NCI-H1436 treated with DMSO at 0.1 percent for 48 hours (cell line): Measurements from ENCODE around the gene ACSS1.

Experiments
- DNase-seq: peaks from one replicate; lab custom pipeline; 2025; lab: John Stamatoyannopoulos, UW

Gene ACSS1

DNA sequence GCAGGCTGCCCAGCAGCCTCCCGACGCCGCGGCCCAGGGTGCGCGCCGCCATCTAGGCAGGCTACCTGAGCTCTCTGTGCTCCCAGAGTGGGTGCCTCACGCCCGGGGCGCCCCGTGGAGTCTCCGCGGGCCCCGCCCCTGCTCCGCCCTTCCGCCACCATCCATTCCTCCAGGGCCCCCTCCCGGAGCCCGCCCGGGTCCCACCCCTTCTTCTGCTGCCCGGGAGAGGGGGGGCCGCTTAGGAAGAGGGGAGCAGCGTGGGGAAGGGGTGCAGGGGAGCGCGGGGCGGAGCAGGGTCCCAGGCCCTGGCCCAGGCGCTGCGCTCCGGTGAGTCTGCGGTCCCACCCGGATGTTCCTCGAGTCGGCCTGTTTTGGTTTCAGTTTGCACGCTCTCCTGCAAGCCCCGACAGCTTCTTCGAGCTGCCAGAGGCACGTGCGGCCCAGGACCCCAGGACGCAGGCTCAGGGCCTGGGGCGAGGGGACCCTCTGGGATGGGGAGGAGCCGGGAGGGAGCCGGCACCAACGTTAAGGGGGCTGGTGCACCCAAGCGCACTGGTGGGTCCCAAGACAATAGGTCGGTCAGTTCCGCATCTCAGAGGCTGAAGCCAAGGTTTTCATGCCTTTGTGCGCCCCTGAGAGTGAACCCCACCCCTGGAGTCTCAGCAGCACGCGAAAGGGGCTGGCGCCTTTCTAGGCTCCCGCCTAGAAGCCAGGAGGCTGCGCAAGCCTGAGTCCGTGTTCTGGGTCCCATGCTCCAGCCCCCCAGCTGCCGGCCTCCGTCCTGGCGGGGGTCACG is at the start of gene ACSS1:
Gene ACSS1 (minus strand): TSS at position 89 of the 796 bp plus-strand sequence. CDS start 37 bp downstream, at position 52.
- no peak for DNase-seq

DNA sequence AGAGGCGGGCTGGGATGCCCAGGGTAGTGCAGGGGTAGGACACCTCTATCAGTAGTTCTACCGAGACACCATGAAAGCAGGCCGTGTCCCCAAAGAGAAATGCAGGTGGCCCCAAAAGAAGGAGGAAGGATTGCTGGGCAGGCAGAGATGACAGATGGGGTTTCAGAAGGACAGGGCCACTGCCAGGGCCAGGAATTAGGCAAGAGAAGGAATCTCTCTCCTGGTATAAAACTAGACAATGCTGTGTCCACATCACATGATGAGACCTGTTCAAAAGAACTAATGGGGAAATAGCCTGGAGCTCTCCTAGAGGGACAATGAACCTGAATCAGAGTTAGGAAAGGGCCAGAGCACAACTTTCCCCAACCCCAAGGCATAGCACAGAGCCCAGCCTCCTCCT is 45.6 kb upstream of the ACSS1 start:
- DNase-seq = no peak

DNA sequence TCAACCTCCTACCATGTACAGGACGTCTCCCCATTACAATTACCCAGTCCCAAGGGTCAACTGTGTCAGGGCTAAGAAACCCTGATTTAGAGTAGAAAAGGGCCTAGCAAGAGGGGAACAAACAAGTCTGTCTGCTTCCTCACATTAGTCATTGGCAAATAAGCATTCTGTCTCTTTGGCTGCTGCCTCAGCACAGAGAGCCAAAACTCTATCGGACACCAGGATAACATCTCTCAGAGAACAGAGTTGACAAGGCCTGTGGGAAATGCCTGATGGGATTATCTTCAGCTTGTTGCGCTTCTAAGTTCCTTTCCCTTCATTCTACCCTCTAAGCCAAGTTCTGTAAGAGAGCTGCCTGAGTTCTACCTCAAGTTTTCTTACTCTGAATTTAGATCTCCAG is 43.0 kb upstream of the ACSS1 start:
- DNase-seq = no peak

DNA sequence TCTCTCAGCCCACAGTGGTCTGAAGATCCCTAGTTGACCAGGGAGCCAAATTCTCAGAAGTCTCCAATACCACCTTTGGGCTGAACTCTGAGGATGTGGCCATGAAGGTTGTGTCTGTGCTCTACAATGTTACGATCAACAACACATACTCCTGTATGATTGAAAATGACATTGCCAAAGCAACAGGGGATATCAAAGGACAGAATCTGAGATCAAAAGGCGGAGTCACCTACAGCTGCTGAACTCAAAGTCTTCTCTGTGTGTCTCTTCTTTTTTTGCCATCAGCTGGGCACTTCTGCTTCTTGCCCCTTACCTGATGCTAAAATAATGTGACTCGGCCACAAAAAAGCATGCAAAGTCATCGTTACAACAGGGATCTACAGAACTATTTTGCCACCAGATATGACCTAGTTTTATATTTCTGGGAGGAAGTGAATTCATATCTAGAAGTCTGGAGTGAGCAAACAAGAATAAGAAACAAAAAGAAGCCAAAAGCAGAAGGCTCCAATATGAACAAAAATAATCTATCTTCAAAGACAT is 41.7 kb upstream of the ACSS1 start:
- DNase-seq = no peak

DNA sequence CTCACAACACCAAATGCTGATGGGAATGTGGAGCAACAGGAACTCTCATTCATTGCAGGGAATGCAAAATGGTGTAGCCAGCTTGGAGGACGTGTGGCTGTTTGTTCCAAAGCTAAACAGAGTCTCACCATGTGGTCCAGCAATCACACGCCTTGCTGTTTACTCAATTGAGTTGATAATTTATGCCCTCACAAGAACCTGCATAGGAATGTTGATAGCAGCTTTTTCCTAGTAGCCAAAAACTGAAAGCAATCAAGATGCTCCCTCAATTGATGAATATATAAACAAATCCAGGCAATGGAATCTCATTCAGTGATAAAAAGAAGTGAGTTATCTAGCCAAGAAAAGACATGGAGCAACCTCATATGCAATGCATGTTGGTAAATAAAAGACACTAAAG is 39.6 kb upstream of the ACSS1 start:
- DNase-seq = no peak

DNA sequence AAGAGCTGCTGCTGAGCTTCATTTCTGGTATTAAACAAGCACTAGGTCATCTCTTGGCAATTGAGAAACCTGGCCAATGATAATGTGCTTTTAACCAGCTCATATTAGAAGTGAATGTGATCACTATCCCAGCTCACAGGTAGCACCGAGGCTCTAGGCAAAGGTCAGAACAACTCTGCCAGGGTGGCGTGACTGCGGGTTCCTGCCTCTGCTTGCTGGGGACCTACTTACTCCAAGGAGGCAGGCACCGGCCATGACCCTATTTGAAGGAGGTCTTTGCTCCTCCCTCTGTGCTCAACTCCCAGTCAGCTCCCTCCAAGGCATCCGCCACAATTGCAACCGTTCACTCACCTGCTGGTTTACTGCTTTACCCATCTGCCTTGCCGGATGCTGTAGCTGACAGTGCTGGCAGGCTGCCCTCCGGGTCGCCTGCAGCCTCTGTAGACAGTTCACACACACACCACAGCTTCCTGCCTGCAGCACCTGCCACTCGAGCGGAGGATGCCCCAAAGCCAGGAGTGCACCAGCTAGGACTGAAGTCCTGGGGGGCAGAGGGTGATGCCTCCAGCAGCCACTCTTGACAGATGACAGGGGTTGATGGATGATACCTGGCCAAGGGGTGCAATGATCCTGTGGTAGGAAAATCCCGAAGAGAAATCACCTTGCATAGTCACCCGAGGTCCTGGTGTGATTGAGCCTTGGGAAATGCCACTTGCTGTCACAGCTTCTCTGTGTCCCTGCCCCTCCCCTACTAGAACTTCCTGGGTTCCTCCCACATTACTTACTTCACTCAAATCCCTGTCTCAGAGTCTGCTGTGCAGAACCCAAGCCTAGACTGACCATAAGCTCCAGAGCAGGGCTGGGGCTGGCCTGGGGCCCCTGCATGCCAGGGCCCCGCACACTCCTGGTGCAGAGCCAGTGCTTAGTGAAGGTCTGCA is 32.8 kb upstream of the ACSS1 start:
- DNase-seq = no peak

DNA sequence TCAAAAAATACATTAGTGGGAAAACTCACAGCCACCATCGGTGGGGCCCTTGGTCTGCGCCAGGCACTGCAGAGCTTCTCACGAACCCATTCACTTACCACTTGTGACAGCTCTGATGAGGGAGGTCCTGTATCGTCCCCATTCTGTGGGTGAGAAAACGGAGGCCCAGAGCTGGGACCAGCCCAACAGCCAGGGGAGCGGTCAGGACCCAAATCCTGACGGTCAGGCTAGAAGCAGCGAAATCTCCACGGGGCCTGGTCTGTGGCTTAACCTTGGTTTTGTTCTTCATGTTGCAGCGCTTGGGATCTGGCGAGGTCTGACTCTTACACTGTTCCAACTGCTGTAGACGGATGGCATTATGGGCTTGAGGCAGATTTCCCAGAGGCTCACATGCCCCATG is 31.7 kb upstream of the ACSS1 start:
- no peak for DNase-seq

DNA sequence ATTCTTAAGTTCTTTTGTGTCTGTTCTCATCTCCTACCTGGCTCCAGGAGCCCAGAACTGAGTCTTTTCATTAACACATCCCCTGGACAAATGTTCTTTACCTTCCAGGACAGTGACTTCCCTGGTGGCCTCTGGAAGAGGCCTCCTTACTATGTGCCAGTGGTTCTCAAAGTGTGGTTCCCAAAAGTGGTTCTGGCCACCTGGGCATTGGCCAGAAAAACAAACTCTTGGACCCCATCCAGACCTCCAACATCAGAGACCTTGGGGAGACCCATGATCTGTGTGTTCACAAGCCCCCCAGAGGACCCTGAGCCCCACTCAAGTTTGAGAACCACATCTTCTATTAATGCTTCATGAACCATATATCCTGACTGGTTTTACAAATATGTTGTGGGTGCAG is 31.2 kb upstream of the ACSS1 start:
- DNase-seq = no peak

DNA sequence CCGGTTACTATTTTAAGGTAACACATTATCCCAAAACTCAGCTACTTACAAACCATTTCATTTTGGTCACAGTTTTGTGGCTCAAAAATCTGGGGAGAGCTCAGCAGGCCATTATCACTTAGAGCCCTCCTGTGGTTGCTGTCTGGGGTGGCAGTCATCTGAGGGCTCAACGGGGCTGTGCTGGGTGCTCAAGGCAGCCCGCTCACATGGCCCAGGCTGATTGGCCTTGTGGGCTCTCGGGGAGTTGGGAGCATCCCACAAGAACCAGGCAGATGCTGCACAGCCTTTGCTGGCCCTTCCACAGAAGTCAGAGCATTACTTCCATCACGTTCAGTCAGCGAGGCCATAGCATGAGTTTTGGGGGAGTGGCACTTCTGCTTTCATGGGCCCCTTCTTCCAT is 30.3 kb upstream of the ACSS1 start:
- no peak for DNase-seq

DNA sequence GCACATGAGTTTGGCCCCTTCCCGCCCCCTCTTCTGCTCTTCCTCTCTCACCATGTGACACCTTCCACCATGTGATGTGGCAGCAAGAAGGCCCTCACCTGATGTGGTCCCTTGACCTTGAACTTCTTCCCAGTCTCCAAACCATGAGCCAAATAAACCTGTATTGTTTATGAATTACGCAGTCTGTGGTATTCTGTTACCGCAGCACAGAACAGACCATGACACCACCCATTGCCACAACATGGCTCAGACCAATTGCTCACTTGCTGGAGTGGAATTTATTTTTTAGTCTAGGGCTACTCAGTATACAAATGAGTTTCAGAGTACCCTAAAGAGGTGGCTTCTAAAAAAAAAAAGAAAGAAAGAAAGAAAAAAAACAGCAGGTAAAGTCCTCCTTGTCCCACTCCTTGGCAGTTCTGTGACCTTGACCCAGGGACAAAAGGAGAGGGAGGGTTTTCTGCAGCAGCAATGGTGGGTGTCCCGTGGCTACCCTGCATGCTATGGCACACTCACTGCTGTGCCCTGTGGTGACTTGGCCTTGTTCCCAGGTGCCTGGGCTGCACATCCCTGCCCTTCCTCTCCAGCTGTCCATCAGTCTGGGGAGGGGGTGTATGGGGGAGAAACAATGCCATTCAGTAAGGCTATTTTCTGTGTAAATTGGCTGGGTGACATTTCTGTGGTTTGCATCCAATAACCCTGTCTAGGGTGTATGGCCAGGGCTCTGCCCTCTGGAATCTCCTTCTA is 29.4 kb upstream of the ACSS1 start:
- no peak for DNase-seq

DNA sequence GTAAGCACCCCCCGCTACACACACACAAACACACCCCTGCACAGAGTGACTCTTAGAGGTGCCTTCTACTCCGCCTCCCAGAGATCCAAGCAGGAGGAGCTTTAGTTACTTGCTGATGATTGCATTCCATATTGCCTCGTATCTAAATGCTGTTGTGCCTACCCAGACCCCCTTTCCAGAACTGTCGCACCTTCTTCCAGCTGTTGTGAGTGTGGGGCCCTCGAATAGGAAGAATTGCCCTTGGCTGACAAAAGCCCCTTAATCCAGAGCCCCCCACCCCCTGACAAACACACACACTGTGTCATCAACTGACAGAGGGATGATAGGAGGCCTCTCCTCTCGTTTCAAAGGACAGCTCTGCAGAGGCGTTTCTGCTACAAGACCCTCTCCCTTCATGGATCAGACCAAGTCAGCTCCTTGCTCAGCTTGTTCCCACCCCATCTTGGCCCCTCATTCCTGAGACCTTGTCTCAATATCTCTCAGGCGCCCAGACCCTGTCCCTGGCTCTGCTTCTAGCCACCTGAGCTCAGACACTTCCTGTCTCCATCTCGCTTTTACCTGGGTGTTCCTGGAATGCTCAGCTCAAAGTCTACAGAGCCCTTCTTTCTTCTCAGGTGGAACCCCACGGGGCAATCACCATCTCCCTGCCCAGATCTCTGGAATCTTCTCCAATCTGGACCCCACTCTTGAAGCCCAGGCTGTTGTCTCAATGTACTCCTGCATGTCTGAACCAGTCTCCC is 28.0 kb upstream of the ACSS1 start:
- no peak for DNase-seq

DNA sequence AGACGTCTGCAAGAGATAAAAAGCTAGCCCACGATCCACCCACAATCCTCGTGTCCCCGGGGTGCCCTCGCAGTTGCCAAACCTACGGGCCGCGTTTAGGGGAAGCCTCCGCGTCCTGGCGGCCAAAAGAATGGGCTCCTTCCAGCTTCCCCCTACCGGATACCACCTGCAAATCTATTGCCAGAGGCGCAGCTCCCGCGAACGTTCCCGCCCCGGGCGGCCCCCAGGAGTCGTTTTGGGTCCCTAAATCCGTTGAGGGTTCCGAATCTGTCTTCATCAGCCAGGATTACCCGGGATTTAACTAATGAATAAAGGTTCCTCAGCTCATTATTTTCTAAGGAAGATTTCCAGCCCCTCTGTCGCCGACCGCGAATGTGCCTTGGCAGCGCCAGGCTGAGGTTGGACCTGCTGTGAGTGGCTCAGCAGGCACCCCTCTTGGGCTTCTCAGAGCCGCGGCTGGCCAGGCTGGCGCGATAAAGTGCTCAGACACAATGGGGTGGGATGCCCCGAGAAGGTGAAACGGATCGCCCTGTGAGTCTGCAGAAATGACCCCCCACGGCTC is 26.8 kb upstream of the ACSS1 start:
- no peak for DNase-seq

DNA sequence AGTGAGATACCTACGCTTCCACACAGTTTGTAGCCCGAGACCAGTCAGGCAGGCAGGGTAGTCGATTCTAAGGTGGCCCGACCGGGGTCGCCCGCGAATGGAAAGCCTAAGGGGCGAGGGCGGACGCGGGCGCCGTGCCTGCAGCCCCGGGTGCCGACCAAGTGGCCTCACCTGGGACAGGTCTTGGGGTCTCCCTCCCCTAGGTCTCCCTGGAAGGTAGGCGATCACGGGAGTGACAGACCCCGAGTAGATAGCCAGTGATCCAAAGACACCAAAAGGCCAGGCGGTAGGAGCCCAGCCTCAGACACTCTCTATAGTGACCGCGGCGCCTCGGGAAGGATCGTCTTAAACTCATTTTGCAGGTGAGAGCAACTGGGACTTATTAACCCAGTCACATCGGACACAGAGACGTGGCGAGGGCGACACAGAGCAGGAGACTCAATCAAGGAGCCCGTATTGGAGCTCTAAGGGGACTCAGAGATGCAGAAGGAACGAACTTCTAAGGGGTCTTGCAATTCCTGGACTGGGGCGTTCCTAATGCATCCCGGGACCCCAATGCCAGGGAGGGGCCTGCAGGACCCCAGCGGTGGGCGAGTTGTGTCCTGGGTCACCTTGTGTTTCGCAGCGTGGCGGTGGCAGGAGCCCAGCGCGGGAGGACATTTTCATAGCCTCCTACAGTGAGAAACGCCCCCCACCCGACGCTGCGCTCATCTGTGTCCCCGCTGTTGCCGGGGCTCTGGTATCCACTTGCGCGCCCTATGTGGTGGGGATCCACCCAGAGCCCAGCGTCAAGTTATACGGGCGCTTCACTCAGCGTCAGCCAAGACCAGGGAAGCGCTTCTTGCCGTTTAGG is 26.1 kb upstream of the ACSS1 start:
- DNase-seq = no peak

DNA sequence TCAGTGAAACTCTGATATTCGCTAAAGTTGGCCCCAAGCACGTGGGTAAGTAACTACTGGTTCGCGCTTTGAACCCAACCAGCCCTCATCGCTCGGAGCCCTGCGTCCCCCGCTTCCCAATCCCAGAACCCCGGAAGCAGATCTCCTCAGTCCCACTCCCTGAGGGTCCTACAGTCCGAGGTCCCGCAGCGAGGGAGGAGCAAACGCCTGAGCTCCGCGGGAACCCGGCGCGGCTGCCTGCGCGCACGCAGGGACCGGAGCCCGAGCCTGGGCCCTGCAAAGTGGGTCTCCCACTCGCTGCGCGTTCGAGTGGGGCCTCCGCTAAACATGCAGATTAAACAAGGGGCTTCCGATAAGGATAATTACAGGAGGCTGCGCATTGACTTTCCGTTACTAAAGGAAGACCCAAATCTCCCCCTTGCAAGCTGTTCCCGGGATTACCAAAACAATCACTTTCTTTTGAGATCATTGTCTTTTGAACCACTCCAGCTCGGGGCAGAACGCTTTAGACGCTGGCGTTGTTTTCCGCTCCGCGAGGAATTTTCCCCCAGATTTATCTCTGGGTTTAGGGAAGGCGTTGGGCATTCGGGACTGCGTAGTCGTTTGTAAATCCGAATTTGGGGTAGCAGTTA is 25.3 kb upstream of the ACSS1 start:
- DNase-seq = no peak

DNA sequence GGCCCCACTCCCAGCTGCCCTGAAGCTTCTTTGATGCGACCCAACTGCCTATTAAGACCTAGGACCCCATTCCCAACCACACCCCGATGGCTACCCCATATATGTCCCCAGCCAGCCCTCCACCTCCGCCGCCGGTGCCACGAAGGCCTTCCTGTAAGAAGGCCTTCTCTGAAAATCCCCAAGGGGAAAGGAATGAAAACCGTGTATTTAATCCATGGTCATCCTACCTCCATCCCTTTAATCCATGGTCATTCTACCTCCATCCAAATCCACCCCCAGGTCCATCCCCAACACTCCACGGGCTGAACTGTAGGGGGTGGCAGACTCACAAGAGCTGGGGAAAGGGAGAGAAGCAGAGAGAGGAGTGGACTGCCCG is 24.5 kb upstream of the ACSS1 start:
- DNase-seq = no peak

DNA sequence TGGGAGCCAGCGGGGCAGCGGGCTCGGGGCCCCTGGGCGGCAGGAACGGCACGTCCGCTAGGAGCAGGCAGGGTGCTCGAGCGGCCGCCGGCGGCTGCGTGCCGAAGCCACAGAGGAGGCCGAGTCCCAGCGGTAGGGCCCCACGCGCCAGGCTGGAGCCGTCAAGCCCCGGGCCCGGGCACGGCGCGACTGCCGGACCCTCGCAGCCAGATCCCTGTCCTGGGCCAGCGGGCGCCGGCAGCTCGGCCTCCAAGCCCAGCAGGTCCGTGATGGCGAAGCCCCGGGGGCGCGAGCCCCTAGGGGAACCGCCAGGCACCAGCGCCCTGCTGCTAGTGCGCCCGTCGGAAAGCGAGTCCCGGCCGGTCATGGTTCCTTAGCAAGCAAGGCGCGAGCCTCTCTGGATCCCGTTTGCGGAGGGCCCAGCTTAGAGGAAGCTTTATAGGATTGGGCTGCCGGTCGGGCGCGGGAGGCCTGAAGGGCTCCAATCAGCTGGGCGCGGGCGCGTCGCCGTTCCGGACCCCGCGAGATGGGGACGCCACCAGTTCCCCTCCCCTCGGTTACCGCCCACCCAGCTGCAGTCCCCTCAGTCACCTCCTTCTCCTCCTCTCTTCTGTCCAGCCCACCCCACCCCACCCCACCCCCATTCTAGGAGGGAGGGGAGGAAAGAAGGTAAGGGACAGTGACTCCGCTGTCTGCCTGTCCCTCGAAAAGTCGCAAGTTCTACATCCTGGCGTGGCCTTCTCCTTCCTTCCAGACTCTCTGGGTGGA is 24.0 kb upstream of the ACSS1 start, which contains the start of gene VSX1:
Gene VSX1 (minus strand): TSS at position 412 of the 768 bp plus-strand sequence. CDS start 45 bp downstream, at position 367.
- DNase-seq = no peak

DNA sequence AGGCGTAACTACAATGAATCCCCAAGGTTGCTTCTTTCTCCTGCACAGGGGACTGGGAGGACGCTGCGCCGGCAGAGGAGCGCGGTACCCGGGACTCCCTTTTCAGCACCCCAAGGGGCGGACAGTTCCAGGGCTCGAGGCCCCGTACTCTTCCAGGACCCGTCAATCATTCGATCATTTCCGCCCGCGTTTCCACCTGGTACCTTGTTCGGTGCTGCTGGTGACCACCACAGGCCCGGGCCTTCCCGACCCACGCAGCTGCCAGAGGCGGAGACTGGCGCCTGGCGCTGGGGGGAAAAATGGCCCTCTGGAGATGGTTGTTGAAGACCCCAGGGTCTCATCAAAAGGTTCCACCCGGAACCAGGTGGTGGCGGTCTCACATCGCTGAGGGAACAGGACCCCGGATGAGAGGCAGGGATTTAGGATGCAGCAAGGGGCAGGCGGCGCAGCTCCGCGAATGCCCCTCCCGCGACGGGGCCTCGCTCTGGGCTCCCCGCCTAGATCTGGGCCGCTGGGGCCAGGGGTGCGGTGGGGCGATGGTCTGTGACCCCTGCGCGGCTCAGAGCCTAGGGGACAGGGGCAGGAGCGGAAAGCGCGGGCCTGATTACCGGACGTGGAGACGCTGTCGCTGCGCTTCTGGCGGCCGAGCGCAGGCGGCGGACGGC is 23.3 kb upstream of the ACSS1 start:
- no peak for DNase-seq

DNA sequence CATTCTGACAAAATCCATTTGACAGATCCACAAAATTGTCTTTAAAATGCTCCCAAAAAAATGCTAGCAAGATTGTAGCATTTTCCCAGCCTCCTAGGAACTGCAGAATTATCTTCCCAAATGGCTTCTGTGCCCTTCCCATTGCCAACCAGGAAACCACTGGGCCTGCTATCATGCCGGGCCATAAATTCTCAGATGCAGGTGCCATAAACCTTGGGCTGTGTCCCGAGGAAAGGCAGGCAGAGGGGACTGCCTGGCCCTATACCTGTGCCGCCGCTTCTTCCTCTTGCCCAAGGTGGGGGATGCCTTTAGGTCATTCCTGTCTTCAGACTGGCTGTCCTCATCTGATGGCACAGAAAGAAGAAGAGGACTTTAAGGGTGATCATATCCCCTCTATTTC is 21.2 kb upstream of the ACSS1 start:
- DNase-seq = no peak
